Measurements from ENCODE around the gene VILL. TPM values are rescaled to one million over a fixed set of nuclear protein-coding genes. Genes with fewer than 3 reads are reported as not detected.

Gene VILL
- polyA plus RNA-seq, 2 of the 4 experiments (the other 2 are of a cell fraction), result 0.05 to 0.22 TPM

GRCh38 chr3:37991109-37991508 is 523 bp downstream of the VILL start:
- TF ChIP-seq NFE2L2 (conservative IDR thresholded peaks at IDR 0.05; ENCODE audit: low read length) (no peak), RAD21 (conservative IDR thresholded peaks at IDR 0.05 in 1 of 2, IDR thresholded peaks at IDR 0.05 in 1 of 2) (no peak), HEYL (CRISPR knock-in tag; IDR thresholded peaks at IDR 0.05) (no peak), HOXA7 (CRISPR knock-in tag; IDR thresholded peaks at IDR 0.05) (no peak), MAFK (IDR thresholded peaks at IDR 0.05; ENCODE audit: partially characterized antibody) (no peak), POLR2AphosphoS2 (conservative IDR thresholded peaks at IDR 0.05; ENCODE audit: low read length) (no peak), NR3C1 (IDR thresholded peaks at IDR 0.05) (no peak), E2F6 (IDR thresholded peaks at IDR 0.05; ENCODE audit: borderline replicate concordance, low read depth) (no peak), ZSCAN20 (CRISPR knock-in tag; IDR thresholded peaks at IDR 0.05) (no peak), FOSB (CRISPR knock-in tag; IDR thresholded peaks at IDR 0.05) (no peak)
- ATAC-seq (no peak), DNase-seq (ENCODE audit: low read depth in 1 of 2, low spot score in 1 of 2) (no peak), FAIRE-seq (no peak)
- H3K4me3 ChIP-seq, result no peak overlapping the region
- ChIA-PET CTCF (no interaction called here), POLR2A (no interaction called here)
- no peak overlapping the region for H3K27ac ChIP-seq
- 72% methylated on average over 6 of the region's 6 CpGs for WGBS (ENCODE audit: missing lambda C conversion rate)
- H3K4me1 ChIP-seq, result peaks cover 14% of the 10 kb centered on the region
- H3K9me3 ChIP-seq, result no peaks in the 10 kb centered on the region
- no peak overlapping the region for H3K4me2 ChIP-seq

GRCh38 chr3:37991823-37992222 is 1.2 kb downstream of the VILL start:
- ChIA-PET POLR2A (no interaction called here), CTCF (interaction anchor here (1.8 kb wide), 1 partner anchor 12 kb away, joined by 6 read pairs; no protein-coding TSS in a partner anchor)
- TF ChIP-seq POLR2A (IDR thresholded peaks at IDR 0.05; ENCODE audit: low read length), result no peak
- TF ChIP-seq HMGXB4 (CRISPR knock-in tag; IDR thresholded peaks at IDR 0.05; ENCODE audit: borderline replicate concordance), result no peak
- TF ChIP-seq EHMT2 (IDR thresholded peaks at IDR 0.05; ENCODE audit: low read depth), result no peak
- TF ChIP-seq PBX3 (IDR thresholded peaks at IDR 0.05), result no peak
- no peak for TF ChIP-seq NPAS2 (CRISPR knock-in tag; IDR thresholded peaks at IDR 0.05; ENCODE audit: borderline replicate concordance)
- no peak for TF ChIP-seq RFX5 (IDR thresholded peaks at IDR 0.05)
- no peak for TF ChIP-seq HES2 (IDR thresholded peaks at IDR 0.05)
- TF ChIP-seq RAD21 (conservative IDR thresholded peaks at IDR 0.05 in 1 of 2, IDR thresholded peaks at IDR 0.05 in 1 of 2), result no peak
- no peak for TF ChIP-seq RARB (CRISPR knock-in tag; IDR thresholded peaks at IDR 0.05)
- no peak for TF ChIP-seq ATOH8 (CRISPR knock-in tag; IDR thresholded peaks at IDR 0.05; ENCODE audit: low read depth)
- no peak for TF ChIP-seq FOXS1 (CRISPR knock-in tag; IDR thresholded peaks at IDR 0.05)
- TF ChIP-seq EHF (CRISPR knock-in tag; IDR thresholded peaks at IDR 0.05), result no peak
- TF ChIP-seq SMC3 (IDR thresholded peaks at IDR 0.05), result no peak
- TF ChIP-seq TP53 (CRISPR knock-in tag; IDR thresholded peaks at IDR 0.05), result no peak
- TF ChIP-seq MAZ (IDR thresholded peaks at IDR 0.05; ENCODE audit: borderline replicate concordance, low read depth, low read length), result no peak
- no peak for TF ChIP-seq KDM1A (IDR thresholded peaks at IDR 0.05; ENCODE audit: low read depth)
- ATAC-seq (no peak), FAIRE-seq (no peak), DNase-seq (ENCODE audit: low read depth in 1 of 2, low spot score in 1 of 2) (no peak)
- Histone ChIP-seq H3K27ac (no peak overlapping the region), H3K4me1 (peaks cover 9% of the 10 kb centered on the region), H3K4me3 (no peak overlapping the region), H3K9me3 (no peaks in the 10 kb centered on the region), H3K4me2 (no peak overlapping the region)
- 80% methylated on average over 7 of the region's 7 CpGs for WGBS (ENCODE audit: missing lambda C conversion rate)
